Effector memory CD8-positive, alpha-beta T cell (primary cell): ENCODE data around the gene ITCH.
"Not testable (repeated sequence)": the region's sequence is repeated elsewhere in the genome, so short reads cannot be mapped to it uniquely, and the experiment has no call there.

Experiments used
- ATAC-seq: fragments of 150-1000 bp; cut with Tn5 transposase; replicated peaks from 2 replicates; pipeline ENCODE4 v1.10.0; 2021; ENCODE audit warnings: mild to moderate bottlenecking, moderate library complexity
- DNase-seq, 3 experiments: peaks; one replicate each; pipeline ENCODE4 v3.0.0; 2021
- H3K27ac Mint-ChIP-seq, 2 donors: one replicate each; pipeline ENCODE4 v1.8.0; 2022; ENCODE audit warnings: mild to moderate bottlenecking in 2 of 2, mixed read lengths in 2 of 2, moderate library complexity in 2 of 2
- H3K27me3 Mint-ChIP-seq, 2 donors: one replicate each; pipeline ENCODE4 v1.8.0; 2022; ENCODE audit warnings: mixed read lengths in 2 of 2
- H3K36me3 Mint-ChIP-seq: one replicate; pipeline ENCODE4 v1.8.0; 2022; ENCODE audit warnings: mild to moderate bottlenecking, moderate library complexity, mixed read lengths; ENCODE audit not compliant: insufficient read depth
- H3K4me1 Mint-ChIP-seq, 2 donors: one replicate each; pipeline ENCODE4 v1.8.0; 2022; ENCODE audit warnings: low read depth in 2 of 2, mixed read lengths in 2 of 2
- H3K4me3 Mint-ChIP-seq, 2 donors: one replicate each; pipeline ENCODE4 v1.8.0; 2022; ENCODE audit warnings: mild to moderate bottlenecking in 2 of 2, mixed read lengths in 2 of 2, moderate library complexity in 2 of 2
- H3K9me3 Mint-ChIP-seq, 2 donors: one replicate each; pipeline ENCODE4 v1.8.0; 2022; ENCODE audit warnings: mixed read lengths in 2 of 2

Gene ITCH

DNA sequence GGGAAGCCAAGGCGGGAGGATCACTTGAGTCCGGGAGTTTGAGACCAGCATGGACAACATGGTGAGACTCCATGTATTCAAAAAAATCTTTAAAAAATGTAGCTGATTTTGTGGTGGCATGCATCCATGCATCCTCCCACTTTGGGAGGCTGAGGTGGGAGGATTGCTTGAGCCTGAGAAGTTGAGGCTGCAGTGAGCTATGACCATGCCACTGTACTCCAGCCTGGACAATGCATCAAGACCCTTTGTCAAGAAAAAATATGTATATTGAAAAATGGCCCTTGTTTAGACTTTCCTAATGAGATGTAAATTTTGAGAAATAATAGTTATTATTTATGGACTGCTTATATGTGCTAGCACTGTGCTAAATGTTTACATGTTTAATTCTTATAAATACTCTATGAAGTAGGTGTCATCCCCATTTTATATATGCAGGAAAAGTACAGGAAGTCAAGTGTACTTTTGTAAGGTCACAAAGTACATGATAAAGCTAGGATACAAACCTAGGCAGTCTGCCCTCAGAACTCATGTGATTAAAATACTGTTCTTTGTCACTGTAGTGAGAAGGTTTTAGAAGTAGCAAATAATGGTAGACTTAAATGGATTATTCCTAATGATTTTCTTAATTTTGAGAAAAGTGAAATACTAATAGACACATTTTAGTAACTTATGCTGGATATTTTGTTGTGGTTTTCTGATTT, 58.8 kb downstream of the ITCH start:
- Mint-ChIP-seq H3K36me3 (peaks cover 83% of the 10 kb centered on the region), H3K27me3 (no peaks in the 10 kb centered on the region)

DNA sequence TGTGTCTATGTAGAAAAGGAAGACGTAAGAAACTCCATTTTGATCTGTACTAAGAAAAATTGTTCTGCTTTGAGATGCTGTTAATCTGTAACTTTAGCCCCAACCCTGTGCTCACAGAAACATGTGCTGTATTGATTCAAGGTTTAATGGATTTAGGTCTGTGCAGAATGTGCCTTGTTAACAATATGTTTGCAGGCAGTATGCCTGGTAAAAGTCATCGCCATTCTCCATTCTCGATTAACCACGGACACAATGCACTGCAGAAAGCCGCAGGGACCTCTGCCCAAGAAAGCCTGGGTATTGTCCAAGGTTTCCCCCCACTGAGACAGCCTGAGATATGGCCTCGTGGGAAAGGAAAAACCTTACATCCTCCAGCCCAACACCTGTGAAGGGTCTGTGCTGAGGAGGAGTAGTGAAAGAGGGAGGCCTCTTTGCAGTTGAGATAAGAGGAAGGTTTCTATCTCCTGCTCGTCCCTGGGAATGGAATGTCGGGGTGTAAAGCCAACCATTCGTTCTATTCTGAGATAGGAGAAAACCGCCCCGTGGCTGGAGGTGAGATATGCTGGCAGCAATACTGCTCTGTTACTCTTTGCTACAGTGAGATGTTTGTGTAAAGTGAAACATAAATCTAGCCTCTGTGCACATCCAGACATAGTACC, 62.1 kb downstream of the ITCH start:
- H3K4me3 Mint-ChIP-seq, H3K27me3 Mint-ChIP-seq, DNase-seq, ATAC-seq, H3K9me3 Mint-ChIP-seq: not testable (repeated sequence)
- H3K36me3 Mint-ChIP-seq = peaks cover 67% of the 10 kb centered on the region
- peak overlapping the region in 1 of 2 donors; percentile 10 for H3K27ac Mint-ChIP-seq
- peaks cover 11 to 20% of the 10 kb centered on the region in 2 donors for H3K4me1 Mint-ChIP-seq

More for the DNA sequence above, 58.8 kb downstream of the ITCH start:
- no peaks in the 10 kb centered on the region for H3K9me3 Mint-ChIP-seq
- H3K4me1 Mint-ChIP-seq = peaks cover 12 to 22% of the 10 kb centered on the region in 2 donors
- ATAC-seq (no peak), DNase-seq (no peak)
- no peak overlapping the region for H3K4me3 Mint-ChIP-seq
- peak overlapping the region in 1 of 2 donors; percentile 29 for H3K27ac Mint-ChIP-seq

DNA sequence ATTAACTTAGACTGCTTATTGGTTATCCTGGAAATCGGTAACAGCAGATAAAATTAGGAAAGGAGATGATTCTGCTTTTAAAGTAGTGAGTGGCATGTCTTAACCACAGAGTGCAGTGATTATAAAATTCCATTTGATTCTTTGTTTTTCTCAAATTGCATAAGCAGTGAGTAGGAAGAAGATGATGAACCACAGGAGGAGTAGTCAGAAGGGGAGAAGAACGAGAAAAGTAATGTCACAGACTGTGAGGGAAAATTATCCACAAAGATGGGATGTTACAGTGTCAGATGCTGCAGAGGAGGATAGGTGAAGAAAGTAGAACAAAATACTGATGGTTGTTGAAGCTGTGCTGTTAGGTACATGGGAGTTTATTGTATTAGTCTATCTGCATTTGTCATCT, 63.0 kb downstream of the ITCH start:
- DNase-seq = no peak
- no peak for ATAC-seq
- peaks cover 65% of the 10 kb centered on the region for H3K36me3 Mint-ChIP-seq
- H3K4me1 Mint-ChIP-seq = peaks cover 9 to 17% of the 10 kb centered on the region in 2 donors
- no peaks in the 10 kb centered on the region for H3K27me3 Mint-ChIP-seq
- H3K27ac Mint-ChIP-seq = peak overlapping the region; percentile 10 to 35
- no peak overlapping the region for H3K4me3 Mint-ChIP-seq
- H3K9me3 Mint-ChIP-seq = no peaks in the 10 kb centered on the region

DNA sequence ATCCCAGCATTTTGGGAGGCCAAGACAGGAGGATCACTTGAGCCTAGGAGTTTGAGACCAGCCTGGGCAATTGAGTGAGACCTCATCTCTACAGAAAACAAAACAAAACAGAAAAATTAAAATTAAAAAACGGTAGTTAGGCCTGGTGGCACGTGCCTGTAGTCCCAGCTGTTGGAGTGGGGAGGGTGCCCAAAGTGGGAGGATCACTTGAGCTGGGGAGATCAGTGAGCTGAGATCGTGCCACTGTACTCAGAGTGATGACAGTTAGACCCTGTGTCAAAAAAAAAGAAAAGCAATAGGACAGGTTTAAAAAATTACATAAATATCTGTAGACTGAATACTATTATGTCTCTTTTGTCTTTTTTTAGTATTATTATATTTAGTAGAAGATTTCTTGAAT, 64.3 kb downstream of the ITCH start:
- peaks cover 59% of the 10 kb centered on the region for H3K36me3 Mint-ChIP-seq

DNA sequence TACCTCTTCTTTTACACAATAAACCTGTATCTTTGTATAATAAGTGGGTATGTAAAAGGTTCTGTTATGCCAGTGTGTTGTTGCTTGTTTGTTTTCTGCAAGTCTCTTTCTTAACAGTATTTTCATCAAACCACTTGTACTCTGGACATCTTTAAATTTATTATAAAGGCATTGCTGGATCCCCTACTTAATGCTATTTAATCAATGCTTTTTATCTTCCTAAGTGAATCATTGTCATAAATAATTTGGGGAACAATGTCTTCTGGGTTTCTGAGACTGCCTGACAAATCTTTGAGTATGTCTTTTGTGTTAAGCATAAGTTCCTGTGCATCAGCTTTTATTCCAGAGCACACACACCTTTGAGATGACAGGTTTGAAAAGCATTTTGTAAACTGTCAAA, 64.7 kb downstream of the ITCH start:
- no peaks in the 10 kb centered on the region for H3K9me3 Mint-ChIP-seq
- no peak overlapping the region for H3K4me3 Mint-ChIP-seq
- no peaks in the 10 kb centered on the region for H3K27me3 Mint-ChIP-seq
- peaks cover 8 to 17% of the 10 kb centered on the region in 2 donors for H3K4me1 Mint-ChIP-seq
- peaks cover 58% of the 10 kb centered on the region for H3K36me3 Mint-ChIP-seq
- no peak overlapping the region for H3K27ac Mint-ChIP-seq
- ATAC-seq (no peak), DNase-seq (no peak)

More for the DNA sequence above, 64.3 kb downstream of the ITCH start:
- DNase-seq (no peak), ATAC-seq (no peak)
- no peak overlapping the region for H3K4me3 Mint-ChIP-seq
- peak overlapping the region; percentile 8 to 35 for H3K27ac Mint-ChIP-seq
- peaks cover 8 to 17% of the 10 kb centered on the region in 2 donors for H3K4me1 Mint-ChIP-seq
- H3K9me3 Mint-ChIP-seq = no peaks in the 10 kb centered on the region
- H3K27me3 Mint-ChIP-seq = no peaks in the 10 kb centered on the region

DNA sequence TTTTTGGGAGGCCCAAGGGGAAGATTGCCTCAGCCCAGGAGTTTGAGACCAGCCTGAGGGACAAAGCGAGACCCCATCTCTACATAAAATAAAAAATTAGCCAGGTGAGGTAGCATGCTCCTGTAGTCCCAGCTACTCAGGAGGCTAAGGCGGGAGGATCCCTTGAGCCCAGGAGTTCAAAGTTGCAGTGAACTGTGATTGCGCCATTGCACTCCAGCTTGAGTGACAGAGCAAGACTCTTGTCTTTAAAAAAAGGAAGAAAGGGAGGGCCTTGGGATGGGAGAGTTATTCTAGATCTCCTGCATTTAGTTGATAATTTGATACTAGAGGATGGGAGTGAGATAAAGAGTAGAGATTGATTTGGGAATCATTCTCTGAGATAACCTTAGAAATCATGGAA, 68.1 kb downstream of the ITCH start:
- peak overlapping the region; percentile 49 to 87 for H3K27ac Mint-ChIP-seq
- H3K9me3 Mint-ChIP-seq = no peaks in the 10 kb centered on the region
- peaks cover 12 to 19% of the 10 kb centered on the region in 2 donors for H3K4me1 Mint-ChIP-seq
- H3K36me3 Mint-ChIP-seq = peaks cover 55% of the 10 kb centered on the region
- no peak overlapping the region for H3K4me3 Mint-ChIP-seq
- DNase-seq = no peak
- no peak for ATAC-seq
- H3K27me3 Mint-ChIP-seq = no peaks in the 10 kb centered on the region

DNA sequence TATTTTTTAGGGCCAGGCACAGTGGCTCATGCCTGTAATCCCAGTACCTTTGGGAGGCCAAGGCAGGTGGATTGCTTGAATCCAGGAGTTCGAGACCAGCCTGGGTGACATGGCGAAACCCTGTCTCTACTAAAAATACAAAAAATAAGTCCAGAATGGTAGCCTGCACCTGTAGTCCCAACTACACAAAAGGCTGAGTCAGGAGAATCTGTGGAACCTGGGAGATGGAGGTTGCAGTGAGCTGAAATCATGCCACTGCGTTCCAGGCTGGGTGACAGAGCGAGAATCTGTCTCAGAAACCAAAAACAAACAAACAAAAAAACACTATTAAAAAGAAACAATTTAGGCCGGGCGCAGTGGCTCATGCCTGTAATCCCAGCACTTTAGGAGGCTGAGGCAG, 69.6 kb downstream of the ITCH start:
- H3K27me3 Mint-ChIP-seq, ATAC-seq, H3K27ac Mint-ChIP-seq, H3K9me3 Mint-ChIP-seq, DNase-seq, H3K4me3 Mint-ChIP-seq: not testable (repeated sequence)
- peaks cover 47% of the 10 kb centered on the region for H3K36me3 Mint-ChIP-seq
- peaks cover 12 to 24% of the 10 kb centered on the region in 2 donors for H3K4me1 Mint-ChIP-seq

DNA sequence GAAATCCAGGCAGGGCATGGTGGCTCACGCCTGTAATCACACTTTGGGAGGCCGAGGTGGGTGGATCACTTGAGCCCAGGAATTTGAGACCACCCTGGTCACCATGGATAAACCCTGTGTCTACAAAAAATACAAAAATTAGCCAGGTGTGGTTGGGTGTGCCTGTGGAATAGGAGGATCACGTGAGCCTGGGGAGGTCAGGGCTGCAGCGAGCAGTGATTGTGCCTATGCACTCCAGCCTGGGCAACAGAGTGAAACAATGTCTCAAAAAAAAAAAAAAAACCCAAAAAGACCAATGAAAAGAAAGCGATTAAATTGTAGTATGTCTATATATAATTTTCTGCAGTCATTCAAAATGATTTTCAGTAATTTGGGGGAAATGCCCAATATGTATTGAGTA, 70.3 kb downstream of the ITCH start:
- H3K4me1 Mint-ChIP-seq = peaks cover 11 to 24% of the 10 kb centered on the region in 2 donors
- peak overlapping the region in 1 of 2 donors; percentile 68 for H3K27ac Mint-ChIP-seq
- H3K36me3 Mint-ChIP-seq = peaks cover 49% of the 10 kb centered on the region
- H3K9me3 Mint-ChIP-seq = no peaks in the 10 kb centered on the region
- no peak overlapping the region for H3K4me3 Mint-ChIP-seq
- ATAC-seq (no peak), DNase-seq (no peak)
- no peaks in the 10 kb centered on the region for H3K27me3 Mint-ChIP-seq

DNA sequence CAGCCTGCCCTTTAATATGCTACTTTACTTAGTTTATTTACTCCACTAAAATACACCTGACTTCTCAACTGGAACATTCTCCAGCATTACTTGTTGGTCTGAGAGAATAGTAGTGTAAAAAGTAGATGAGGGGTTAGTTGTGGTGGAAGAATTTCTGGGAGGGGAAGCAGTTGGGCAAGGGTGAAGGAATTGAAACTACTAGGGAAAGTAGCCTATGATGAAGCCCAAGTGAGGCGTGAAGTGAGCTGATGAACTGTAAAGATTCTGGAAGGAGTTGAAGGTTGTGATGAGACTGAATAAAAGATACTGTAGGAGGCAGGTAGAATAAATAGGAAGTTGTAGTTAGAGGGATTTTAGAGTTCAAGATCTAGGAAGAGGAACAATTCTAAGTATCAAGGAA, 72.5 kb downstream of the ITCH start:
- peaks cover 64% of the 10 kb centered on the region for H3K36me3 Mint-ChIP-seq
- ATAC-seq = no peak
- no peaks in the 10 kb centered on the region for H3K27me3 Mint-ChIP-seq
- H3K4me3 Mint-ChIP-seq = no peak overlapping the region
- no peak for DNase-seq
- peak overlapping the region; percentile 0 to 35 for H3K27ac Mint-ChIP-seq
- H3K9me3 Mint-ChIP-seq = no peaks in the 10 kb centered on the region
- H3K4me1 Mint-ChIP-seq = peaks cover 11 to 23% of the 10 kb centered on the region in 2 donors

DNA sequence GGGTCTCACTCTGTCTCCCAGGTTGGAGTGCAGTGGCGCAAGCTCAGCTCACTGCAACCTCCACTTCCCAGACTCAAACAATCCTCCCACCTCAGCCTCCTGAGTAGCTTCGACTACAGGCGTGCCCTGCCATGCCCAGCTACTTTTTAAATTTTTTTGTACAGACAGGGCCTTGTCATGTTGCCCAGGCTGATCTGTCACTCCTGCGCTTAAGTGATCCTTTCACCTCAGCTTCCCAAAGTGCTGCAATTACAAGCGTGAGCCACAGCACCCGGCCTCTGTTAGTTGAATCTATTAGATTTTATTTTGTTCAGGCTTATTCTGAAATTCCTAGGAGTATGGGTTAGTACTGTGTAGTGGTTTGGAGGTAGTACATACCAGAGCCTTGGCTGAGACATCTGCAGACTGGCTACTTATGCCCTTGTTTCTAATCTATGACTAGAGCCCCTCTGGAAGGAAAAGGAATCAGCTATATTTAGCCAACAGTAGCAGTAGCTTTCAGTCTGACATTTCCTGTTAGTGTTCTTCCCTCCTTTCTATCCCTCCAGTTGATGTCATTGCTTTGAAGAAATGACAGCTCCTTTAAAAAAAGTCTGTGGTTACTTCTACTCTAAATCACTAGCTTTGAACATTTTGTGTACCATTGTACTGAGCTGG, 74.4 kb downstream of the ITCH start:
- Mint-ChIP-seq H3K4me3 (no peak overlapping the region), H3K9me3 (no peaks in the 10 kb centered on the region), H3K27me3 (no peaks in the 10 kb centered on the region), H3K27ac (peak overlapping the region; percentile 35 to 86), H3K4me1 (peaks cover 7 to 14% of the 10 kb centered on the region in 2 donors), H3K36me3 (peaks cover 78% of the 10 kb centered on the region)
- DNase-seq (no peak), ATAC-seq (no peak)

DNA sequence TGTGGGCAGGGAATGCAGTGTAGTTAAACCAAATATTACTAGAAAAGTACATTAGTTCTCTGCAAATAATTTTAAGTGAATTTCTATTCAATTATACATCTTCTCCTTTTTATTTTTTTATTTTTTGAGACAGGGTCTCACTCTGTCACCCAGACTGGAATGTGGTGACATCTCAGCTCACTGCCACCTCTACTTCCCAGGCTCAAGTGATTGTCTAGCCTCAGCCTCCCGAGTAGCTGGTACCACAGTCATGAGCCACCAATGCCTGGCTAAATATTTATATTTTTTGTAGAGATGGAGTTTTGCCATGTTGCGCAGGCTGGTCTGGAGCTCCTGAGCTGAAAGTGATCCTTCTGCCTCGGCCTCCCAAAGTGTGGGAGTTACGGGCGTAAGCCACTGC, 76.1 kb downstream of the ITCH start:
- peaks cover 9 to 20% of the 10 kb centered on the region in 2 donors for H3K4me1 Mint-ChIP-seq
- H3K4me3 Mint-ChIP-seq = no peak overlapping the region
- peaks cover 79% of the 10 kb centered on the region for H3K36me3 Mint-ChIP-seq
- H3K27ac Mint-ChIP-seq = no peak overlapping the region
- ATAC-seq (no peak), DNase-seq (no peak)
- H3K9me3 Mint-ChIP-seq = no peaks in the 10 kb centered on the region
- no peaks in the 10 kb centered on the region for H3K27me3 Mint-ChIP-seq

DNA sequence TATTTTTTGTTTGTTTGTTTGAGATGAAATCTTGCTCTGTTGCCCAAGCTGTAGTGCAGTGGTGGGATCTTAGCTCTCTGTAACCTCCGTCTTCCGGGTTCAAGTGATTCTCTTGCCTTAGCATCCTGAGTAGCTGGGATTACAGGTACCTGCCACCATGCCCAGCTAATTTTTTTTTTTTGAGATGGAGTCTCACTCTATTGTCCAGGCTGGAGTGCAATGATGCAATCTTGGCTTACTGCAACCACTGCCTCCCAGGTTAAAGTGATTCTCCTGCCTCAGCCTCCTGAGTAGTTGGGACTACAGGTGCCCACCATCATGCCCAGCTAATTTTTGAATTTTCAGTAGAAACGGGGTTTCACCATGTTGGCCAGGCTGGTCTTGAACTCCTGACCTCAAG, 78.3 kb downstream of the ITCH start:
- Mint-ChIP-seq H3K4me1 (peaks cover 7 to 11% of the 10 kb centered on the region in 2 donors), H3K27ac (peak overlapping the region; percentile 15 to 62), H3K36me3 (peaks cover 89% of the 10 kb centered on the region)
- H3K27me3 Mint-ChIP-seq, DNase-seq, ATAC-seq, H3K9me3 Mint-ChIP-seq, H3K4me3 Mint-ChIP-seq: not testable (repeated sequence)

DNA sequence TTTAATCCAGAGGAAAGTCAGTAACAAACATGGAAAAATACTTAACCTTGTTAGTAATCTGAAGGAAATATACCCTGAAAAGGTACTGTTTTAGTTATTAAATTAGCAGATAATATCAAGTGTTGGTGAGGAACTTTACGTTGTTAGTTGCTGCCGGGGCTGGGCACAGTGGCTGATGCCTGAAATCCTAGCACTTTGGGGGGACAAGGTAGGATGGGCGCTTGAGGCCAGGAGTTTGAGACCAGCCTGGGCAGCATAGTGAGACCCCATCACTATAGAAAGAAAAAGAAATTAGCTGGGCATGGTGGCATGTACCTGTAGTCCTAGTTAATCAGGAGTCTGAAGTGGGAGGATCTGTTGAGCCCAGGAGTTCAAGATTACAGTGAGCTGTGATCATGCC, 80.5 kb downstream of the ITCH start:
- ATAC-seq (no peak), DNase-seq (no peak)
- Mint-ChIP-seq H3K4me3 (no peak overlapping the region), H3K36me3 (peaks cover 96% of the 10 kb centered on the region), H3K27ac (peak overlapping the region; percentile 39 to 72), H3K9me3 (no peaks in the 10 kb centered on the region), H3K4me1 (peaks cover 7 to 21% of the 10 kb centered on the region in 2 donors), H3K27me3 (no peaks in the 10 kb centered on the region)
